GM18511 (cell line): ENCODE measurements around the gene KRTAP21-3.
"Not testable (repeated sequence)": the region's sequence is repeated elsewhere in the genome, so short reads cannot be mapped to it uniquely, and the experiment has no call there.

ENCODE experiments used
- ATAC-seq: cut with Tn5 transposase; IDR thresholded peaks from one replicate; pipeline ENCODE4 v1.9.1; 2021; ENCODE audit warnings: mild to moderate bottlenecking, moderate library complexity; ENCODE audit not compliant: unreplicated experiment

Gene KRTAP21-3

GRCh38 chr21:30718239-30718909, at the start of gene KRTAP21-3:
TSS of gene KRTAP21-3 (minus strand) at chr21:30718777. CDS start at chr21:30718759, 18 bp downstream.
- ATAC-seq, result no peak

GRCh38 chr21:30760776-30761175, 42.2 kb upstream of the KRTAP21-3 start:
- ATAC-seq, result no peak

GRCh38 chr21:30758306-30758705, 39.7 kb upstream of the KRTAP21-3 start:
- no peak for ATAC-seq

GRCh38 chr21:30755328-30755727, 36.8 kb upstream of the KRTAP21-3 start, which contains the start of gene KRTAP21-1:
TSS of gene KRTAP21-1 (minus strand) at chr21:30755428. CDS start at chr21:30755378, 50 bp downstream.
- ATAC-seq, result not testable (repeated sequence)

GRCh38 chr21:30747159-30747558, 28.6 kb upstream of the KRTAP21-3 start, which contains the start of gene KRTAP21-2:
TSS of gene KRTAP21-2 (minus strand) at chr21:30747259. CDS start at chr21:30747202, 57 bp downstream.
- ATAC-seq, result no peak

GRCh38 chr21:30740462-30740861, 21.9 kb upstream of the KRTAP21-3 start:
- ATAC-seq, result no peak

- no peak for ATAC-seq
These were observed 14.4 kb upstream of the KRTAP21-3 start for GRCh38 chr21:30733026-30733425.

GRCh38 chr21:30726726-30727125, 8.1 kb upstream of the KRTAP21-3 start:
- ATAC-seq, result no peak

GRCh38 chr21:30719401-30719800, 824 bp upstream of the KRTAP21-3 start:
- ATAC-seq, result no peak

GRCh38 chr21:30717105-30717504, 1.5 kb downstream of the KRTAP21-3 start:
- no peak for ATAC-seq

- ATAC-seq, result no peak
These were observed 3.6 kb downstream of the KRTAP21-3 start for GRCh38 chr21:30714946-30715345.

GRCh38 chr21:30714456-30714855, 4.1 kb downstream of the KRTAP21-3 start:
- ATAC-seq, result no peak

- ATAC-seq, result no peak
These were observed 4.8 kb downstream of the KRTAP21-3 start for GRCh38 chr21:30713766-30714165.

- ATAC-seq, result no peak
These were observed 8.1 kb downstream of the KRTAP21-3 start for GRCh38 chr21:30710499-30710898.

GRCh38 chr21:30707409-30707808, 11.2 kb downstream of the KRTAP21-3 start:
- ATAC-seq, result no peak

GRCh38 chr21:30695956-30696355, 22.6 kb downstream of the KRTAP21-3 start:
- ATAC-seq, result no peak

GRCh38 chr21:30689822-30690221, 28.8 kb downstream of the KRTAP21-3 start:
- no peak for ATAC-seq

GRCh38 chr21:30684506-30684905, 34.1 kb downstream of the KRTAP21-3 start:
- ATAC-seq, result no peak

GRCh38 chr21:30680586-30680985, 38.0 kb downstream of the KRTAP21-3 start:
- ATAC-seq, result no peak

- ATAC-seq, result no peak
These were observed 41.8 kb downstream of the KRTAP21-3 start for GRCh38 chr21:30676737-30677136.

- no peak for ATAC-seq
These were observed 44.3 kb downstream of the KRTAP21-3 start for GRCh38 chr21:30674312-30674711.

- ATAC-seq, result no peak
These were observed 45.5 kb downstream of the KRTAP21-3 start for GRCh38 chr21:30672985-30673650.
